ENCODE measurements around the gene HPGD.

The HPGD gene

DNA sequence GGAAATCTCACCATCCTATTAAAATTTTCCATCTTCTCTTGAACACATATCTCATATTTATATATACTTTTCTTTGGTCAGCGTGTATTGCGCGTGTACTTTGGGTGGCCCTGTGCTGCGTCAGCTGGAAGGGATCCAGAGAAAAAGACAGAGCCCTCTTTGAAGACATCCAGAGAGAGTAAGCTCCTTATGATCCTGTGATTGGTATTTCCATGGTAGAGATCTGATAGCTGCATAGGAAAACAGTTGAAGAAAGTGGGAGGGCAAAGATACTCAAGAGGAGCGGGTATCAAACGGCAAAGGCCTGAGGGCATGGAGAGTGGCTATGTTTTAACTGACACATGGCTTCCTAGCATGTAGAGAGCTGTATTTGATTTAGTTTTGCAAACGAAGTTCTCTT lies 4.4 kb upstream of the HPGD start:
- DNase-seq (ENCODE audit: extremely low read depth, insufficient read length): no peak
- TF ChIP-seq, protein P1, sequence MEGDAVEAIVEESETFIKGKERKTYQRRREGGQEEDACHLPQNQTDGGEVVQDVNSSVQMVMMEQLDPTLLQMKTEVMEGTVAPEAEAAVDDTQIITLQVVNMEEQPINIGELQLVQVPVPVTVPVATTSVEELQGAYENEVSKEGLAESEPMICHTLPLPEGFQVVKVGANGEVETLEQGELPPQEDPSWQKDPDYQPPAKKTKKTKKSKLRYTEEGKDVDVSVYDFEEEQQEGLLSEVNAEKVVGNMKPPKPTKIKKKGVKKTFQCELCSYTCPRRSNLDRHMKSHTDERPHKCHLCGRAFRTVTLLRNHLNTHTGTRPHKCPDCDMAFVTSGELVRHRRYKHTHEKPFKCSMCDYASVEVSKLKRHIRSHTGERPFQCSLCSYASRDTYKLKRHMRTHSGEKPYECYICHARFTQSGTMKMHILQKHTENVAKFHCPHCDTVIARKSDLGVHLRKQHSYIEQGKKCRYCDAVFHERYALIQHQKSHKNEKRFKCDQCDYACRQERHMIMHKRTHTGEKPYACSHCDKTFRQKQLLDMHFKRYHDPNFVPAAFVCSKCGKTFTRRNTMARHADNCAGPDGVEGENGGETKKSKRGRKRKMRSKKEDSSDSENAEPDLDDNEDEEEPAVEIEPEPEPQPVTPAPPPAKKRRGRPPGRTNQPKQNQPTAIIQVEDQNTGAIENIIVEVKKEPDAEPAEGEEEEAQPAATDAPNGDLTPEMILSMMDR (IDR thresholded peaks at IDR 0.05; ENCODE audit: insufficient read depth, low read length, poor library complexity, severe bottlenecking): no peak
- Histone ChIP-seq H3K36me3 (ENCODE audit: control insufficient read depth, insufficient read depth, low read length) (no peaks in the 10 kb centered on the region), H3K4me3 (replicated peaks; ENCODE audit: low read depth, low read length) (no peak overlapping the region), H3K27me3 (replicated peaks; ENCODE audit: control insufficient read depth, insufficient read depth, low read length) (no peaks in the 10 kb centered on the region; the same call in 1 of the 2 replicates)

DNA sequence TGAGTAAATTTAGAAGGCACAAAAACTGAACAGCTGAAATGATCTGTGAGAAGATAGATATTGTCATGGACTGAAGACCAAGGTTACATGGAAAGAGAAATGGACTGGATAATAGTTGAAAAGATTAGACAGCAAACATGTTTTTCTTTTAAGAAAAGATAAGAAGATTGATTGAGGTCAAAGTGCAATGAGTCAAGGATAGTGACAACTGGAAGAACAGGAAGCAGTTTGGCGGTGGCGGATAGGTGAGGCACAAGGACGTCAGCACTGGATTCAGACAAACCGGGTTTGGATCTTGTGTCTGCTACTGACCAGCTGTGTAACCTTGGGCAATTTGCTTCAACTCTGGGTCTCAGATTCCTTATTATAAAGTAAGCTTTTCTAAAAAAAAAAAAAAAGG lies 2.0 kb upstream of the HPGD start:
- Histone ChIP-seq H3K36me3 (ENCODE audit: control insufficient read depth, insufficient read depth, low read length) (no peaks in the 10 kb centered on the region), H3K4me3 (replicated peaks; ENCODE audit: low read depth, low read length) (no peak overlapping the region), H3K27me3 (replicated peaks; ENCODE audit: control insufficient read depth, insufficient read depth, low read length) (no peaks in the 10 kb centered on the region; the same call in 1 of the 2 replicates)
- TF ChIP-seq, protein P1 (IDR thresholded peaks at IDR 0.05; ENCODE audit: insufficient read depth, low read length, poor library complexity, severe bottlenecking): no peak
- no peak for DNase-seq (ENCODE audit: extremely low read depth, insufficient read length)

DNA sequence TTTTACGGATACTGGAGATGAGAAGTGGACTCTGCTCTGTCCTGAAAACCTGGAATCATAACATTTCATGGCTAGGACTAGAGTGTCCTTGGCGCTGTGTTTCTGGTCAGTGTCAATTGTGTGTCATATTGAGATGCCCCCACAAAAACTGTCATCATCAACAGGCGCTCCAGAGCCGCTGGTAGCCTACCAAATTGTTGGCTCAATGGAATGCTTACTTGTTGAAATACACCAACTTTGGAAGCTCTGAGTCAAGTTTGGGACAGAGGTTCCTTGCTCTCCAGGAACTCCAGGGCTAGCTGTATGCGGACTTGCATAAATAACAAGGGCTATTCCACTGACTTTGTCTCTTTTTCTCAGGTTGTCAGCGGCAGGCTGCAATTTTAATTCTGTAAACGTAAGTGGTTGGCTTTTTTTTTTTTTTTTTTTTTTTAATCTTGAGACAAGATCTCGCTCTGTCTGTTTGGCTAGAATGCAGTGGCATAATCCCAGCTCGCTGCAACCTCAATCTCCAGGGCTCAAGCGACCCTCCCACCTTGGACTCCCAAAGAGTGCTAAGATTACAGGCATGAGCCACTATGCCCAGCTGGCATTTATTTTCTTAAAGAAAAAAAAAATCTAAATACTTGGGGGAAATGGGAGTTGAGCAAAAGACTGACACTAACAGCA lies 871 bp upstream of the HPGD start:
- TF ChIP-seq, protein P1 (IDR thresholded peaks at IDR 0.05; ENCODE audit: insufficient read depth, low read length, poor library complexity, severe bottlenecking): no peak
- no peaks in the 10 kb centered on the region; the same call in 1 of the 2 replicates for H3K27me3 ChIP-seq (replicated peaks; ENCODE audit: control insufficient read depth, insufficient read depth, low read length)
- no peak for DNase-seq (ENCODE audit: extremely low read depth, insufficient read length)
- peak overlapping the region; percentile 38 for H3K4me3 ChIP-seq (replicated peaks; ENCODE audit: low read depth, low read length)
- no peaks in the 10 kb centered on the region for H3K36me3 ChIP-seq (ENCODE audit: control insufficient read depth, insufficient read depth, low read length)

DNA sequence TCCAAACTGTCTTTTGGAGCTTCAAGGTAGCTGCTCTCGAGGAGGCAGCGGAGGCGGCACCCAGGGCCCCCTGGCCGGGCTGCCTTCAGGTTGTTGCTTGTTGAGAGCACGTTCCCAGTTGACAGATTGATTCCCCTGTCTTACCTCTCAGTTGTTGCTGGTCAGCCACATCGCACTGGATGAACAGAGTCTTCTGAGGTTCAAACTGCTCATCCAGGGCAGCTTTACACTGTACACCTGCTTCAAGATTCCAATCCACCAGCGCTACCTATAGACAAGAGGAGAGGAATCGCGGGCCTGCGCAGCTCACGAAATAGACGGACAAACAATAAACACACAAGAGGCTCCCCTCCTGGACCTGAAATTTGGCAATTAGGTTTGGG lies 497 bp downstream of the HPGD start:
- DNase-seq (ENCODE audit: extremely low read depth, insufficient read length): peak; percentile 4
- H3K27me3 ChIP-seq (replicated peaks; ENCODE audit: control insufficient read depth, insufficient read depth, low read length): no peaks in the 10 kb centered on the region; the same call in 1 of the 2 replicates
- peak overlapping the region; percentile 38 for H3K4me3 ChIP-seq (replicated peaks; ENCODE audit: low read depth, low read length)
- TF ChIP-seq, protein P1 (IDR thresholded peaks at IDR 0.05; ENCODE audit: insufficient read depth, low read length, poor library complexity, severe bottlenecking): no peak
- H3K36me3 ChIP-seq (ENCODE audit: control insufficient read depth, insufficient read depth, low read length): no peaks in the 10 kb centered on the region

DNA sequence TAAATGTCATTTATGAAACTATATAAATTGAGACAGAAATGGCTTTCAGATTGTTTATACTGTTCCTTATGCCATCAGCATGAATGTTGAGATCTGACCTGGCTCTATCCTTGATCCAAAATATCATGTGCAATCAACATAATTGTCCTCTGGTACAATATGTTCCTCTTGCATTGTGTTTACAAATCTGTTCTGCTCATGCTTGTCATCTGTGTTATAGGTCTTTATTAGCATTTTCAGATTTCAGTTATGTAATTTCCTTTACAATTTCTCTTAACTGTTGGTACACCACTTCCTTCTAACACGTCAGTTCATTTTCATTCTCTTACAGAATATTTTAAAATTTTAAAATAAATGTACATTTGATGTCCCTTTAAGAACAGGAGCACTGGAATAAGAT lies 1.6 kb downstream of the HPGD start:
- H3K27me3 ChIP-seq (replicated peaks; ENCODE audit: control insufficient read depth, insufficient read depth, low read length): no peaks in the 10 kb centered on the region; the same call in 1 of the 2 replicates
- TF ChIP-seq, protein P1 (IDR thresholded peaks at IDR 0.05; ENCODE audit: insufficient read depth, low read length, poor library complexity, severe bottlenecking): no peak
- no peaks in the 10 kb centered on the region for H3K36me3 ChIP-seq (ENCODE audit: control insufficient read depth, insufficient read depth, low read length)
- no peak for DNase-seq (ENCODE audit: extremely low read depth, insufficient read length)
- no peak overlapping the region for H3K4me3 ChIP-seq (replicated peaks; ENCODE audit: low read depth, low read length)
